Measurements from ENCODE around the gene IAH1. TPM values are rescaled to one million over a fixed set of nuclear protein-coding genes. Genes with fewer than 3 reads are reported as not detected.

IAH1 gene
- total and polyA plus RNA-seq, 4 donors: 19.2 to 62.1 (median 27.0) TPM

DNA sequence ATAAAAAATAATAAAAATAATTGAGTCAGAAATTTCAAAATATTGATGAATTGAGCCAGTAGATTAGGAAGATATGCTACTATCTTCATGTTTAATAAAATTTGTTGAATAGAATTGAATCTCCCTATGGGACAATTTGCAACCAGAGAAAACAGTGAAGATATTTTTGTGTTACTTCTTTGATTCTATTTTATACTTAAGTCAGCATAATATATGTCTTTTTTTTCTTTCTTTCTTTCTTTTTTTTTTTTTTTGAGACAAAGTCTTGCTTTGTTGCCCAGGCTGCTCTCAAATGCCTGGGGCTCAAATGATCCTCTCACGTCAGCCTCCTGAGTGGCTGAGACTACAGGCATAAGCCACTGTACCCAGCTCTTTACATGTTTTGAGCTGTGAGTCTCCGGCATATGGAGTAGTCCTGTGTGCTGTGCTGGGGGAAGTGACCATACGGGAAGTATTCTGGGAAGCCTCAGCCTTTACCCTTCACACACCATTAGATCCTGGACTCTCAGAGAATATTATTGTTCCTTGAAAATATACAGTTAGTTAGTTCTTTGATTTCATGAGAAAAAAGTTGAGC lies 13.8 kb upstream of the IAH1 start:
- Histone ChIP-seq H3K27ac (ENCODE audit: low read depth in 1 of 2, low read length in 2 of 2) (no peak overlapping the region), H3K4me3 (ENCODE audit: low read depth in 1 of 3, low read length in 3 of 3) (no peak overlapping the region), H3K4me1 (ENCODE audit: control insufficient read depth in 4 of 4, insufficient read depth in 4 of 4, low read length in 3 of 4) (no peaks in the 10 kb centered on the region), H3K36me3 (ENCODE audit: control insufficient read depth in 4 of 4, insufficient read depth in 3 of 4, low read depth in 1 of 4, low read length in 3 of 4) (peaks cover 4 to 28% (median 9%) of the 10 kb centered on the region in 4 donors), H3K27me3 (ENCODE audit: control insufficient read depth in 4 of 4, insufficient read depth in 4 of 4, low read length in 3 of 4) (no peaks in the 10 kb centered on the region), H3K9ac (ENCODE audit: low read depth in 1 of 2, low read length in 2 of 2) (no peak overlapping the region), H3K9me3 (ENCODE audit: control insufficient read depth in 4 of 4, low read length in 3 of 4) (no peaks in the 10 kb centered on the region)
- TF ChIP-seq, protein P1, sequence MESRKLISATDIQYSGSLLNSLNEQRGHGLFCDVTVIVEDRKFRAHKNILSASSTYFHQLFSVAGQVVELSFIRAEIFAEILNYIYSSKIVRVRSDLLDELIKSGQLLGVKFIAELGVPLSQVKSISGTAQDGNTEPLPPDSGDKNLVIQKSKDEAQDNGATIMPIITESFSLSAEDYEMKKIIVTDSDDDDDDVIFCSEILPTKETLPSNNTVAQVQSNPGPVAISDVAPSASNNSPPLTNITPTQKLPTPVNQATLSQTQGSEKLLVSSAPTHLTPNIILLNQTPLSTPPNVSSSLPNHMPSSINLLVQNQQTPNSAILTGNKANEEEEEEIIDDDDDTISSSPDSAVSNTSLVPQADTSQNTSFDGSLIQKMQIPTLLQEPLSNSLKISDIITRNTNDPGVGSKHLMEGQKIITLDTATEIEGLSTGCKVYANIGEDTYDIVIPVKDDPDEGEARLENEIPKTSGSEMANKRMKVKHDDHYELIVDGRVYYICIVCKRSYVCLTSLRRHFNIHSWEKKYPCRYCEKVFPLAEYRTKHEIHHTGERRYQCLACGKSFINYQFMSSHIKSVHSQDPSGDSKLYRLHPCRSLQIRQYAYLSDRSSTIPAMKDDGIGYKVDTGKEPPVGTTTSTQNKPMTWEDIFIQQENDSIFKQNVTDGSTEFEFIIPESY (IDR thresholded peaks at IDR 0.05): no peak
- TF ChIP-seq YY1 (IDR thresholded peaks at IDR 0.05) (no peak), HNF4G (IDR thresholded peaks at IDR 0.05) (no peak), GABPA (IDR thresholded peaks at IDR 0.05 in 1 of 2, conservative IDR thresholded peaks at IDR 0.05 in 1 of 2) (no peak)
- TF ChIP-seq, protein P2, sequence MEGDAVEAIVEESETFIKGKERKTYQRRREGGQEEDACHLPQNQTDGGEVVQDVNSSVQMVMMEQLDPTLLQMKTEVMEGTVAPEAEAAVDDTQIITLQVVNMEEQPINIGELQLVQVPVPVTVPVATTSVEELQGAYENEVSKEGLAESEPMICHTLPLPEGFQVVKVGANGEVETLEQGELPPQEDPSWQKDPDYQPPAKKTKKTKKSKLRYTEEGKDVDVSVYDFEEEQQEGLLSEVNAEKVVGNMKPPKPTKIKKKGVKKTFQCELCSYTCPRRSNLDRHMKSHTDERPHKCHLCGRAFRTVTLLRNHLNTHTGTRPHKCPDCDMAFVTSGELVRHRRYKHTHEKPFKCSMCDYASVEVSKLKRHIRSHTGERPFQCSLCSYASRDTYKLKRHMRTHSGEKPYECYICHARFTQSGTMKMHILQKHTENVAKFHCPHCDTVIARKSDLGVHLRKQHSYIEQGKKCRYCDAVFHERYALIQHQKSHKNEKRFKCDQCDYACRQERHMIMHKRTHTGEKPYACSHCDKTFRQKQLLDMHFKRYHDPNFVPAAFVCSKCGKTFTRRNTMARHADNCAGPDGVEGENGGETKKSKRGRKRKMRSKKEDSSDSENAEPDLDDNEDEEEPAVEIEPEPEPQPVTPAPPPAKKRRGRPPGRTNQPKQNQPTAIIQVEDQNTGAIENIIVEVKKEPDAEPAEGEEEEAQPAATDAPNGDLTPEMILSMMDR (IDR thresholded peaks at IDR 0.05; ENCODE audit: low read depth, low read length, missing input control): no peak
- DNase-seq (ENCODE audit: low spot score): no peak
- 98% methylated on average over 3 of the region's 3 CpGs for WGBS

DNA sequence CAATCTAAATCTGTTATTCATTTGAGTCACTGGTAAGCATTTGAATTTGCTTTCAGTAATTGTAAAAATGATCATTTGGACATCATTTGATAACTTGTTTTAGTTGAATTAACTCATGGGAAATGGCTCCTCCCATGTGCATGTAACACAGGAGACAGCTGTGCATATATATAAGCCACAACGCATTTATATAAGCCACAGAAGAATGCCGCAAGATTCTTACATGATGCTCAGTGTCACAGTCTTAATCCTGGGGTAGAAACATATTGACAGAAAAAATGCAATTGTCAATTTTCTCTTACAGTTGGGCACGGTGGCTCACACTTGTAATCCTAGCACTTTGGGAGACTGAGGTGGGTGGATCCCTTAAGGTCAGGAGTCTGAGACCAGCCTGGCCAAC lies 13.3 kb upstream of the IAH1 start:
- DNase-seq (ENCODE audit: low spot score): no peak
- H3K4me1 ChIP-seq (ENCODE audit: control insufficient read depth in 4 of 4, insufficient read depth in 4 of 4, low read length in 3 of 4): no peaks in the 10 kb centered on the region
- H3K36me3 ChIP-seq (ENCODE audit: control insufficient read depth in 4 of 4, insufficient read depth in 3 of 4, low read depth in 1 of 4, low read length in 3 of 4): peaks cover 4 to 28% (median 11%) of the 10 kb centered on the region in 4 donors
- WGBS: 97% methylated on average over 3 of the region's 3 CpGs
- TF ChIP-seq RAD21 (IDR thresholded peaks at IDR 0.05): no peak
- TF ChIP-seq RXRA (IDR thresholded peaks at IDR 0.05): no peak
- TF ChIP-seq, protein P2 (IDR thresholded peaks at IDR 0.05; ENCODE audit: low read depth, low read length, missing input control): no peak
- TF ChIP-seq, protein P1 (IDR thresholded peaks at IDR 0.05): no peak
- no peak for TF ChIP-seq FOXA2 (IDR thresholded peaks at IDR 0.05)
- no peak for TF ChIP-seq YY1 (IDR thresholded peaks at IDR 0.05)
- TF ChIP-seq GABPA (IDR thresholded peaks at IDR 0.05 in 1 of 2, conservative IDR thresholded peaks at IDR 0.05 in 1 of 2): no peak
- no peak for TF ChIP-seq SP1 (IDR thresholded peaks at IDR 0.05)
- no peak for TF ChIP-seq HNF4G (IDR thresholded peaks at IDR 0.05)
- TF ChIP-seq, protein P3, sequence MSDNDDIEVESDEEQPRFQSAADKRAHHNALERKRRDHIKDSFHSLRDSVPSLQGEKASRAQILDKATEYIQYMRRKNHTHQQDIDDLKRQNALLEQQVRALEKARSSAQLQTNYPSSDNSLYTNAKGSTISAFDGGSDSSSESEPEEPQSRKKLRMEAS (IDR thresholded peaks at IDR 0.05): no peak
- TF ChIP-seq TAF1 (conservative IDR thresholded peaks at IDR 0.05): no peak
- TF ChIP-seq FOXA1 (IDR thresholded peaks at IDR 0.05): no peak
- H3K9ac ChIP-seq (ENCODE audit: low read depth in 1 of 2, low read length in 2 of 2): no peak overlapping the region
- no peak overlapping the region for H3K27ac ChIP-seq (ENCODE audit: low read depth in 1 of 2, low read length in 2 of 2)
- no peak overlapping the region for H3K4me3 ChIP-seq (ENCODE audit: low read depth in 1 of 3, low read length in 3 of 3)
- H3K27me3 ChIP-seq (ENCODE audit: control insufficient read depth in 4 of 4, insufficient read depth in 4 of 4, low read length in 3 of 4): no peaks in the 10 kb centered on the region
- H3K9me3 ChIP-seq (ENCODE audit: control insufficient read depth in 4 of 4, low read length in 3 of 4): no peaks in the 10 kb centered on the region

Measured in liver (tissue), 9 donors.